Measurements from ENCODE around the gene TSPAN1.

The TSPAN1 gene

DNA sequence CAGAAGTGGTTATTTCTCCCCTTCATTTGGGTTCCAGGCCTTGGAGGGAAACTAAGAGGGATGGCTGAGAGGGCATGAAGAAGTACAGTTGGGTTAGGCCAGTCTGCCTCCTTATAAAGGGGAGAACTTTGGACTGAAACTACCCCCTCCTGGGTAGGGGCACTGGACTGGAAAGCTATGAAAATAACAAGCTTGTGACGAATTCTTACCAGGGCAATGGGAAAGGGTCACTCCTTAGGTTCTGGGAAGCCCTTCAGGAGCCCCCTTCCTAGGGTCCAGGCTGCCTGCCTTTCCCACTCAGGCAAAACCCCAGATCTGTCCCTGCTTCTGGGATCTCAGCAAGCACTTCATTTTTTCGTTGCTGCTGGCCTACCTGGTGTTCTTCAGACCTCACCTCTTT, 11.2 kb downstream of the TSPAN1 start:
- DNase-seq (ENCODE audit: low read depth in 2 of 3, low spot score in 2 of 3), result no peak

DNA sequence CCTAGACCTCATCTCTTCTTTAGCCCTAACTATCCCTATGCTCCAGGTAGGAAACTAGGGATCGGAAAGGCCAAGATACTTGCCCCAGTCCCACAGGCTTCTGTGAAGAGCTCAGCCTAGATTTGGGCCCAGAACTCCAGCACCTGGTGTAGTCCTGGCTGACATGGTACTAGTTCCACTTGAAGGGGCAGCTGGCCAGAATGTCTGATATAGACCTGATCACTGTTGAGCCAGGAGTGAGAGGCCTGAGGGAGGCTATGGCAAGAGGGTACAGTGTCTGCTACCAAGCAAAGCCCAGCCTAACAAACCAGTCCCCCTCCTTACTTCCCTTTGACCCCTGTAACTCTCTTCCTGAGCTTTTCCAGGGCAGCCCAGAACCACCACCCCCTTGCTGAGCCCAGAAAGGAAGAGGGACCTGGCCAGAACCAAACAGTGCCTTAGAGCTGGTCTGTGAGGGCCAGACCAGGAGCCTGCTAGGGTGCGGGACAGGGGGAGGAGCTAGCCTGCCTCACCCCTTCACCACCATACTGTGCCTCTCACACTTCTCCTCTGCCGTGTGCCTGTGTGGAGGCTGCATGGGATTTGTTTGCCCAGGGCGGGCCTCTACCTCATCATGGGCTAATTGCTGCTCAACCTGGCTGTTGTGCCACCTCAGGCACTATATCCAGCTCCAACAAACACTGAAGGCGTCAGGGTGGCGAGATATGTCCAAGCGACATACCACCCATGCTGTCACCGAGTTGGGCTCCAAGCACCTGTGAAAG, 12.4 kb downstream of the TSPAN1 start:
- no peak for DNase-seq (ENCODE audit: low read depth in 2 of 3, low spot score in 2 of 3)

DNA sequence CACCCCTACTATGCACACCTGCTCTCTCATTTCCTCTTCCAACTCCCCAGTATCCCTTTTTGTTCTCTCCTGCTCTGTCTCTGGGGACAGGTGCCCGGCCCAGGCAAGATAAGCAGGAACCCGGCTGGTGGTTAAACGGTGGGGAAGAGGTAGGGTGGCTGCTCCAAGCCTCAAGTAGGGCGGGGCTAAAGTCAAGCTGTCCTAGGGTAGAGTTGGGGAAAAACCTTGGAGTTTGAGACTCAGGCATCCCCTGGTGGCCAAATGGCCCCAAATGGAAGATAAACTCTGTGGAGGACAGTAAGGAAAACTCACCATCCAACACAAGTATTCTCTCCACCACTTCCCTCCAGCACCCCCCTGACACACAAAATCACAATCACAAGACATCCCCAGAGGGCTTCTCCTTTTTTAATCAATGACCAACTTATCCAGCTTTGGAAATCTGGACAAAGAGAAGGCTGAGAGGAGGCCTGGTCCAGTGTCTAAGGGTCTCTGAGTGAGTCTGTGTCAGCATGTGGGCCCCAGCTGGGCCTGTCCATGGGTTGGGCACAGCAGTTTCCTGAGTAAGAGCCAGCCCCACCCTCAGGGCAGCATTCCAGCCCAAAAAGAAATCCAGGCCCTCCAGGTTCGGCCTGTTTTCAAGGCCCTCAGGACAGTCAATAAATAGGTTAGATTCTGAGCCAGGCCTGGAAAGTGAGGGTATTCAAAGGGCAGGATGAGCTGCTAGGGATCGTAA, 13.6 kb downstream of the TSPAN1 start:
- DNase-seq (ENCODE audit: low read depth in 2 of 3, low spot score in 2 of 3), result no peak

GRCh38 chr1:46190539-46190938, 15.7 kb downstream of the TSPAN1 start:
- DNase-seq (ENCODE audit: low read depth in 2 of 3, low spot score in 2 of 3), result no peak

DNA sequence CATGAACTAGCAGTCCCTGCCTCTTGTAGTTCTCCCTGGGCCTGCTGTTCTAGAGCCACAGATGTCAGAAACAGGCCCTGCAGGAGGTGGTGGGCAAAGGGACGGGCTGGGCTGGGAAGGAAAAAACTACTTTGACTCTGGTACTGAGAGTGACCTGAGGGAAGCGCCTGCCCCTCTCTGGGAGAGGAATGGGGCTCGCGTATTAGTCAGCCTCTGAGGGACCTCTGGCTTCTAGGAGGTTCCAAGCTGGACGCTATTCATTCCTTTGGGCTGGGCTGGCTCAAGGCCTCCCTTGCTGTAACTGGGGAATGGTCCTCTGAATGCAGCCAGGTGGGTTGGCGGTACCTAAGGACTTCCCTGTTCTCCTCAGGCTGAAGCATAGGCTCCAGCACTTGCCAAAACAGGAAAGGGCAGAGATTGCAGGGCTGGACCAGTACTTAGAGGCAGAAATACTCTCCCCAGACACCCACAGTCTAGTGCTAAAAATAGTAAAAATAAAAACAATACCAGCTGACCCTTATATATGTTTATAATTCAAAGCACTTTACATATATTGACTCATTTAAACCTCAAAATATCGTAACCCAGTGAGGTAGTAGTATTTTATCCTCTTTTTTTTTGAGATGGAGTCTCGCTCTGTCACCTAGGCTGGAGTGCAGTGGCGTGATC, 16.3 kb downstream of the TSPAN1 start:
- no peak for DNase-seq (ENCODE audit: low read depth in 2 of 3, low spot score in 2 of 3)

- DNase-seq (ENCODE audit: low read depth in 2 of 3, low spot score in 2 of 3), result no peak
Measured at GRCh38 chr1:46192171-46192570, 17.3 kb downstream of the TSPAN1 start.

GRCh38 chr1:46193285-46193684, 18.4 kb downstream of the TSPAN1 start:
- DNase-seq (ENCODE audit: low read depth in 2 of 3, low spot score in 2 of 3), result no peak

- no peak for DNase-seq (ENCODE audit: low read depth in 2 of 3, low spot score in 2 of 3)
Measured at GRCh38 chr1:46193984-46194570, 19.2 kb downstream of the TSPAN1 start.

- no peak for DNase-seq (ENCODE audit: low read depth in 2 of 3, low spot score in 2 of 3)
Measured at GRCh38 chr1:46194641-46195193, 19.8 kb downstream of the TSPAN1 start.

GRCh38 chr1:46196609-46197008, 21.7 kb downstream of the TSPAN1 start:
- no peak for DNase-seq (ENCODE audit: low read depth in 2 of 3, low spot score in 2 of 3)

DNA sequence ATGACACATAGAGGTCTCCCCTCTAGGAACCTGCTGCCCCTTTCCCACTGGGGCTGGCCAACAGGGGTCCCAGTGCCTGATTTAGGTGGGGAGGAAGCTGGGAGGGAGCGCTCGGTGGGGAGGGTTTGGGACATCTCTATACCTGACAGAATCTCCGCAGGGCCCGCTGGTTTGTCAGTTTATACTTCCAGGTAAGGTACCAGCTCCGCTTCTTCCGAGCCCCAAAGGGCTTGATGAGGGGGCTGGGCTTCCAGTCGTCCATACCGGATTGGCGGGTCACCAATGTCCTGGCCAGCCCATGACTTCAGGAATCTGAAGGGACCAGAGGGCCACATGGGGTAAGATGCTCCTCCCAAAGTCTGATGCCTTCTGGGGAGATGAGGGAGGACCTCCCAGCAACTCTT, 22.7 kb downstream of the TSPAN1 start:
- no peak for DNase-seq (ENCODE audit: low read depth in 2 of 3, low spot score in 2 of 3)

DNA sequence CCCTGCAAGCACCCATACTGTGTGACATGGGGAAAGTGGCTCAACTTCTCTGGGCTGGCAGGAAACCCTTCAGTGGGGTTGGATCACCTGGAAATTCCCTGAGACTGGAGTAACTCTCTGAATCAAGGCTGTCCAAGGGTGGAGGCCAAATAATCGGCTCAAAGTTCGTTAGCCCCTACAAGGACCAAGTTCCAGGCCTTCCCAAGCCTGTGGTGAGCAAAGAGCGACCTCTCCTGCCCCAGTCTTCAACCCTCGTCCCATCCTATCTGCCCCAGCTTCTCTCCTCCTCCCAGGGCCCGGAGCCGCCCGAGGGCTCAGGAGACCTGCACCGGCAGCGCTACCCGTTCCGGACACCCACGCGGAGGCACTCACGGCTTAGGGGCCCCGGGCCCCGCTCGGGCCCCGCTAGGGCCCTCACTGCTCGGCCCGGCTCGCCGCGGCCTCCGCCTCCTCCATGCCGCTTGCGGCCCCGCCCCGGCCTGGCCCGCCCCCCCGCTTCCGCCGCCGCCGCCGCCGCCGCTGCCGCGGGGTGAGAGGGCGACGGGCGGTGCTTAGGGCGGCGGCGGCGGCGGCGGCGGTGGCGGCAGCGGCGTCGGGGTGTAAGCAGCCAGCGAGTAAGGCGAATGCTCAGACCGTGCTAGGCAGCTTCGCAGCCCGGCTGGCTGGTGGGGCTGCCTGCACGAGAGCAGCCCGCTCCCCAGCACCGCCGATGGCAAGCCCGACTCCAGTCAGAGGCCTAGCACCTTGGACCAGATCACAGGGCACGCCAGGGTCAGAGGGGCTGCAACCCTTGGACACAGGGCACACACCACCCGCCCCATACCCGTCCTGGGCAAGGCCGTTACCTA, 23.3 kb downstream of the TSPAN1 start, which contains the start of gene POMGNT1:
Gene POMGNT1 (minus strand): TSS at position 471 of the 848 bp plus-strand sequence. CDS start 613 bp downstream, outside the sequence.
- peak; percentile 48 to 75 (median 50) for DNase-seq (ENCODE audit: low read depth in 2 of 3, low spot score in 2 of 3)

DNA sequence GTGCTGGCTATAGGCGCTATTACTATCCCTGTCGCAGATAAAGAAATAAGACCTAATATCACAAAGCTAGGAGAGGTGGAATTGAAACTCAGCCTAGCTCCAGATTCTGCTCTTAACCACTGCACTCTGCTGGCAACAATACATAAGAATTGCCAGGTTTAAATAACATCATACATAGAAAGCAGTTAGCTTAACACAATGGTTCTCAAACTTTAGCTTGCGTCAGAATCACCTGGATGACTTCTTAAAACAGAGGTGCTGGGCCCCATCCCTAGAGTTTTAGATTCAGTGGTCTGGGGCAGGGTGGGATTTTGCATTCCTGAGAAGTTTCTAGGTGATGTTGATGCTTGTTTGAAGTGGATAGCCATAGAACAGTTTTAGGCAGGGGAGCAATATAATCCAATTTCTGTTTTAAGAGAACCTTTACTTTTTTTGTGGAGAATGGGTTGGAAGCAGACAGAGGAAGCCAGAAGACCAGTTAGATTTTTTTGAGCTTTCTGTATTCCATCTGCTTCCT, 24.4 kb downstream of the TSPAN1 start:
- DNase-seq (ENCODE audit: low read depth in 2 of 3, low spot score in 2 of 3), result no peak

GRCh38 chr1:46203738-46204405, 29.0 kb downstream of the TSPAN1 start:
- DNase-seq (ENCODE audit: low read depth in 2 of 3, low spot score in 2 of 3), result no peak

DNA sequence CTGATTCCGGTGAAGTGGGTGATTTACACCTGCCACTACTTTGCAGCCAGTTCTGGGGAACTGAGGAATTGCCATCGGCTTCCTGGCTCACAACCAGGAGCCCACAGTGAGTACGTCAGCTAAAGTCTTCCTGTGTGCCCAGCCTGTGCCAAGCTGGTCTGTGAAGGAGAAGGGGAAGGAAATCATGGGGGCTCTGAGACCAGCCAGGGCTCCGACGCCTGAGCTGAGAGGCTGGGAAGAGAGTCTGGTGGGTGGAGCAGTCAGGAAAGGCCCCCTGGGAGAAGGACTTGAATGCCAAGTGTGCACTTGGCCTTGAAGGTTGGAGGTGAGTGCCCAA, 29.5 kb downstream of the TSPAN1 start:
- no peak for DNase-seq (ENCODE audit: low read depth in 2 of 3, low spot score in 2 of 3)

- DNase-seq (ENCODE audit: low read depth in 2 of 3, low spot score in 2 of 3), result no peak
Measured at GRCh38 chr1:46205141-46205540, 30.3 kb downstream of the TSPAN1 start.

- no peak for DNase-seq (ENCODE audit: low read depth in 2 of 3, low spot score in 2 of 3)
Measured at GRCh38 chr1:46205791-46206190, 30.9 kb downstream of the TSPAN1 start.

GRCh38 chr1:46206399-46206798, 31.5 kb downstream of the TSPAN1 start:
- DNase-seq (ENCODE audit: low read depth in 2 of 3, low spot score in 2 of 3), result no peak

GRCh38 chr1:46210561-46210960, 35.7 kb downstream of the TSPAN1 start:
- no peak for DNase-seq (ENCODE audit: low read depth in 2 of 3, low spot score in 2 of 3)

- DNase-seq (ENCODE audit: low read depth in 2 of 3, low spot score in 2 of 3), result no peak
Measured at GRCh38 chr1:46211051-46211450, 36.2 kb downstream of the TSPAN1 start.

All from activated CD8-positive, alpha-beta memory T cell treated with anti-CD3 and anti-CD28 coated beads for 48 hours (primary cell).